Measurements from ENCODE around the gene DEDD2. TPM values are rescaled to one million over a fixed set of nuclear protein-coding genes. Genes with fewer than 3 reads are reported as not detected.
"Not testable (repeated sequence)": the region's sequence is repeated elsewhere in the genome, so short reads cannot be mapped to it uniquely, and the experiment has no call there.

DEDD2 gene, protein sequence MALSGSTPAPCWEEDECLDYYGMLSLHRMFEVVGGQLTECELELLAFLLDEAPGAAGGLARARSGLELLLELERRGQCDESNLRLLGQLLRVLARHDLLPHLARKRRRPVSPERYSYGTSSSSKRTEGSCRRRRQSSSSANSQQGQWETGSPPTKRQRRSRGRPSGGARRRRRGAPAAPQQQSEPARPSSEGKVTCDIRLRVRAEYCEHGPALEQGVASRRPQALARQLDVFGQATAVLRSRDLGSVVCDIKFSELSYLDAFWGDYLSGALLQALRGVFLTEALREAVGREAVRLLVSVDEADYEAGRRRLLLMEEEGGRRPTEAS
- 10 to 100 TPM; 23.2 to 30.2 (median 27.8) TPM for total RNA-seq

DNA sequence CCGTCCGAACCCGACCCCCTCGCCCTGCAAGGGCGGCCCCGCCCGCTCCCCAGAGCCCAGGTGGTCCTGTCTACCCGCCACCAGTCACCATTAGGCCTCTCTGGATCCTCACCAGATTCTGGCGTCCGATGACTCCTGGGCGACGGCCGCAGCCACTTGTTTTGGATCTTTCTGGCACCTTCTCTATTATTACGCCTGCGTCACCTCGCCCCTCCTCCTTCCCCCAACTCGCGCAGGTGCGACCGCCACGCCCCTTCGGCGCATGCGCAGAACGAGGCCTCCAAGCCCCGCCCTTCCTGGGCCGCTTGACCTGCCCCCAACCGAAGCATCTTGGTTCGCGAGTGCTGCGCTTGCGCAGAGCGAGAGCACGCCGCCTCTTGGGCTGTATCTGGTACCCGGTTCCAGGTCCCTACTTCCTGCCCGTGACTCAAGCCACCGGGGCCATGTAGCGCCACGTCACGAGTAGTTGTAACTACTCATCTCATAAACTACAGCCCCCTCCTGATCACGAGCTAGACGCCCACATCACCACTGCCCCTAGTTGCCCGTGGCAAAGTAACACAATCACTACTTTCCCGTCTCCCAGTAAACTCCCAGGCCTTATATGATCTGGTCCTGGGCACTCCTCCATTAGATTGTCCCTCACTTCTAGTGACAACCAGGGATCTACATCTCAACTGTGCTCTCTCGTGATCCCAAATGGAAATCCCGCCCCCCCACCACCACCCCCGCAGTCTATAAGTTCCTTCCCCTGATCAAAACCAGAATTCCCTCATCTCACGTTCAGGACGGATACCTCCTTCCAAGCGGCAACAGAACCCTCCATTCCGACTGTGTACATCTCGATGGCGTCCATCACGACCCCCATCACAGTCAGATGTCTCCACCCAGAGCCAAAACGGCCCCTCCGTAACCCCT, at the start of gene DEDD2:
DEDD2 (minus strand) TSS at position 158 of the 918 bp plus-strand sequence. CDS start 670 bp downstream, outside the sequence.
- intact Hi-C loops (cut with DNase I) = no loop called here
- 16 to 20% methylated on average over 45 to 46 of the region's 57 CpGs for WGBS, 2 donors

DNA sequence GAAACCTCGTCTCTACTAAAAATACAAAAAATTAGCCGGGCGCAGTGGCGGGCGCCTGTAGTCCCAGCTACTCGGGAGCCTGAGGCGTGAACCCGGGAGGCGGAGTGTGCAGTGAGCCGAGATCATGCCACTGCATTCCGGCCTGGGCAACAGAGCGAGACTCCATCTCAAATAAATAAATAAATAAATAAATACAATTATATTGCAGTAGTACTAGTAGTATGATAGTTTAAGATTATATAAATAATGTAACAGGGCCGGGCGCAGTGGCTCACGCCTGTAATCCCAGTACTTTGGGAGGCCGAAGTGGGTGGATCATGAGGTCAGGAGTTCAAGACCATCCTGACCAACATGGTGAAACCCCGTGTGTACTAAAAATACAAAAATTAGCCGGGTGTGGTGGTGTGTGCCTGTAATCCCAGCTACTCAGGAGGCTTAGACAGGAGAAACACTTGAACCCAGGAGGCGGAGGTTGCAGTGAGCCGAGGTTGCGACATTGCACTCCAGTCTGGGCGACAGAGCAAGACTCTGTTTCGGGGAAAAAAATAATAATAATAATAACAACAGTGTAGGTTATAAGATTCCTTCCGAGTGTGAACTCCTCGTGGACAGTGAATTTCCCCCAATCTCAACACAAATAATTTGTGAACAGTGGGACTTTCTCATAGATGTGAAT, 49.6 kb upstream of the DEDD2 start:
- H3K9me3 ChIP-seq; DNase-seq; H3K27me3 ChIP-seq; H3K36me3 ChIP-seq; intact Hi-C loops (cut with DNase I); H3K4me3 ChIP-seq: not testable (repeated sequence)
- peak overlapping the region in 1 of 4 donors; percentile 99 for H3K27ac ChIP-seq
- 88 to 91% methylated on average over 24 to 25 of the region's 25 CpGs for WGBS, 2 donors
- H3K4me1 ChIP-seq = peaks cover 22 to 35% (median 28%) of the 10 kb centered on the region in 3 donors

More for the DNA sequence above, at the start of gene DEDD2:
- no peaks in the 10 kb centered on the region for H3K9me3 ChIP-seq
- peak within 1 kb of the TSS; percentile 64 to 93 (median 88) for H3K4me3 ChIP-seq
- peaks cover 0 to 30% (median 7%) of the 10 kb centered on the region in 3 donors for H3K36me3 ChIP-seq
- peaks cover 26 to 77% (median 46%) of the 10 kb centered on the region in 3 donors for H3K4me1 ChIP-seq
- peak within 1 kb of the TSS; percentile 89 to 99 (median 96) for H3K27ac ChIP-seq
- DNase-seq = peak; percentile 83
- H3K27me3 ChIP-seq = no peaks in the 10 kb centered on the region
- TF ChIP-seq POLR2A (IDR thresholded peaks at IDR 0.05) = peak in 3 of 4 donors; percentile 77 to 96 (median 94)
- TF ChIP-seq, protein P1, sequence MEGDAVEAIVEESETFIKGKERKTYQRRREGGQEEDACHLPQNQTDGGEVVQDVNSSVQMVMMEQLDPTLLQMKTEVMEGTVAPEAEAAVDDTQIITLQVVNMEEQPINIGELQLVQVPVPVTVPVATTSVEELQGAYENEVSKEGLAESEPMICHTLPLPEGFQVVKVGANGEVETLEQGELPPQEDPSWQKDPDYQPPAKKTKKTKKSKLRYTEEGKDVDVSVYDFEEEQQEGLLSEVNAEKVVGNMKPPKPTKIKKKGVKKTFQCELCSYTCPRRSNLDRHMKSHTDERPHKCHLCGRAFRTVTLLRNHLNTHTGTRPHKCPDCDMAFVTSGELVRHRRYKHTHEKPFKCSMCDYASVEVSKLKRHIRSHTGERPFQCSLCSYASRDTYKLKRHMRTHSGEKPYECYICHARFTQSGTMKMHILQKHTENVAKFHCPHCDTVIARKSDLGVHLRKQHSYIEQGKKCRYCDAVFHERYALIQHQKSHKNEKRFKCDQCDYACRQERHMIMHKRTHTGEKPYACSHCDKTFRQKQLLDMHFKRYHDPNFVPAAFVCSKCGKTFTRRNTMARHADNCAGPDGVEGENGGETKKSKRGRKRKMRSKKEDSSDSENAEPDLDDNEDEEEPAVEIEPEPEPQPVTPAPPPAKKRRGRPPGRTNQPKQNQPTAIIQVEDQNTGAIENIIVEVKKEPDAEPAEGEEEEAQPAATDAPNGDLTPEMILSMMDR (IDR thresholded peaks at IDR 0.05) = peak in 1 of 6 experiments; percentile 61

DNA sequence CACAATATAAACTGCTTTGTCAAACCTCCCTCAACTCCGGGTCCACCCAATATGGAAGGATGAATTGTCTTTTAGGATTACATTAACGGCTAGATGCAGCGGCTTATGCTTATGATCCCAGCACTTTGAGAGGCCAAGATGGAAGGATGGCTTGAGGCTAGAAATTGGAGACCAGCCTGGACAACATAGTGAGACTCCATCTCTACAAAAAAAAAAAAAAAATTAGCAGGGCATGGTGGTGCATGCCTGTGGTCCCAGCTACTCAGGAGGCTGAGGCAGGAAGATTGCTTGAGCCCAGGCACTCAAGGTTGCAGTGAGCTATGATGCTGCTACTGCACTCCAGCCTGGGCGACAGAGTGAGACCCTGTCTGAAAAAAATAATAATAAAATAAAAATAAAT, 48.6 kb upstream of the DEDD2 start:
- H3K4me3 ChIP-seq; H3K36me3 ChIP-seq; H3K27me3 ChIP-seq; H3K9me3 ChIP-seq; DNase-seq; H3K27ac ChIP-seq; intact Hi-C loops (cut with DNase I): not testable (repeated sequence)
- peaks cover 19 to 26% (median 20%) of the 10 kb centered on the region in 3 donors for H3K4me1 ChIP-seq
- WGBS, 2 donors = 75 to 95% methylated on average over 2 to 4 of the region's 4 CpGs

DNA sequence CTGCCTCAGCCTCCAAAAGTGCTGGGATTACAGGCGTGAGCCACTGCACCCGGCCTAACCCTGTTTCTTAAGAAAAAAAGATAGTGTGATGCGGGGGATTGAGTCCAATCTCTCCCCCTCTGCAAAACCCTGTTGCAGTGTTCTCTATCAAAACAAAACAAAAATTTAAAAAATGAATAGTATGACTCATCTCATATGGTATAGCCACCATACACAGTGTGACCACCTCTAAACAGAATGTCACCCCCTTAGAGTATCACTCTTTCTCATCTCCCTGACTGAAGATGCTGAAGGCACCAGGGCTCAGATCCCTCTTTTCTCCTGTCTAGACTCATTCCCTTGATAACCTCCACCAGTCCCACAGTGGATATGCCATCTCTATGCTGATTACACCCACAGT, 44.3 kb upstream of the DEDD2 start:
- Histone ChIP-seq H3K4me1 (peaks cover 0 to 4% (median under 1%) of the 10 kb centered on the region in 3 donors), H3K27ac (no peak overlapping the region), H3K4me3 (no peak overlapping the region), H3K36me3 (no peaks in the 10 kb centered on the region), H3K9me3 (no peaks in the 10 kb centered on the region), H3K27me3 (no peaks in the 10 kb centered on the region)
- intact Hi-C loops (cut with DNase I) = no loop called here
- WGBS, 2 donors = 93 to 94% methylated on average over 3 of the region's 3 CpGs
- TF ChIP-seq POLR2A (IDR thresholded peaks at IDR 0.05) = no peak
- TF ChIP-seq, protein P1 (IDR thresholded peaks at IDR 0.05) = no peak
- no peak for DNase-seq

DNA sequence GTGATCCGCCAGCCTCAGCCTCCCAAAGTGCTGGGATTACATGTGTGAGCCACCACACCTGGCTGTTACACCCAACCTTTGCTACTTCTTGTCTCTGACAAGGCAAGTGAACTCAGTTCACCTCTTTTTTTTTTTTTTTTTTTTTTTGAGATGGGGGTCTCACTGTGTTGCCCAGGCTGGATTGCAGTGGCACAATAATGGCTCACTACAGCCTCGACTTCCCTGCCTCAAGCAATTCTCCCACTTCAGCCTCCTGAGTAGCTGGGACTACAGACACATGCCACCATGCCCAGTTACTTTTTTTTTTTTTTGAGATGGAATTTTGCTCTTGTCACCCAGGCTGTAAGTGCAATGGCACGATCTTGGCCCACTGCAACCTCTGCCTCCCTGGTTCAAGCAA, 40.4 kb upstream of the DEDD2 start:
- H3K4me1 ChIP-seq = peaks cover 2 to 28% (median 16%) of the 10 kb centered on the region in 3 donors
- H3K36me3 ChIP-seq; DNase-seq; H3K27ac ChIP-seq; H3K9me3 ChIP-seq; H3K4me3 ChIP-seq; H3K27me3 ChIP-seq; intact Hi-C loops (cut with DNase I): not testable (repeated sequence)
- WGBS, 2 donors = 81 to 83% methylated on average over 3 of the region's 3 CpGs

Measured in esophagus squamous epithelium (tissue), 5 donors.